WTC11 (cell line): ENCODE measurements around the gene KRT36. TPM values are rescaled to one million over a fixed set of nuclear protein-coding genes. Genes with fewer than 3 reads are reported as not detected.

Experiments used
- ATAC-seq: fragments of 200-7000 bp; cut with Tn5 transposase; 2 replicates; pipeline ENCODE4 v1.10.0; 2021; ENCODE audit warnings: mild to moderate bottlenecking, moderate library complexity
- CTCF ChIA-PET: fragments of 300-600 bp; sonication (Branson Sonifier 250); formaldehyde crosslinking; loops from one replicate; lab custom pipeline; 2021; ENCODE audit warnings: antibody characterized with exemption; lab: Charles Lee
- POLR2A ChIA-PET: fragments of 350-600 bp; sonication (Branson Sonifier 250); formaldehyde crosslinking; loops from one replicate; lab custom pipeline; 2021; ENCODE audit warnings: antibody characterized with exemption; lab: Charles Lee
- DNase-seq: peaks from one replicate; pipeline ENCODE4 v3.0.0; 2021; ENCODE audit warnings: low spot score
- H3K27ac Mint-ChIP-seq: 2 replicates; pipeline ENCODE4 v1.8.0; 2021; ENCODE audit warnings: mixed read lengths
- H3K27me3 Mint-ChIP-seq: 2 replicates; pipeline ENCODE4 v1.8.0; 2021; ENCODE audit warnings: low read depth, mild to moderate bottlenecking, moderate library complexity, mixed read lengths
- H3K36me3 Mint-ChIP-seq: 2 replicates; pipeline ENCODE4 v1.8.0; 2021; ENCODE audit warnings: mixed read lengths
- H3K4me1 Mint-ChIP-seq: 2 replicates; pipeline ENCODE4 v1.8.0; 2022; ENCODE audit warnings: mixed read lengths
- H3K4me3 Mint-ChIP-seq: 2 replicates; pipeline ENCODE4 v1.8.0; 2021; ENCODE audit warnings: mild to moderate bottlenecking, moderate library complexity, mixed read lengths
- H3K9me3 Mint-ChIP-seq: 2 replicates; pipeline ENCODE4 v1.8.0; 2021; ENCODE audit warnings: mixed read lengths
- ATF3 ChIP-seq: sonication (generic); formaldehyde crosslinking; conservative IDR thresholded peaks from 2 replicates; pipeline ENCODE4 v1.8.1; 2022; ENCODE audit warnings: mild to moderate bottlenecking, missing genetic modification reagents
- ATF6 ChIP-seq: sonication (generic); formaldehyde crosslinking; IDR thresholded peaks from 2 replicates; pipeline ENCODE4 v1.8.1; 2023; ENCODE audit warnings: mild to moderate bottlenecking, missing genetic modification reagents
- CTCF ChIP-seq: fragments of 200-600 bp; IDR thresholded peaks from 2 replicates; pipeline ENCODE4 v1.8.0; 2022; ENCODE audit warnings: antibody characterized with exemption
- E2F4 ChIP-seq: sonication (generic); formaldehyde crosslinking; IDR thresholded peaks from 2 replicates; pipeline ENCODE4 v1.8.1; 2022; ENCODE audit warnings: low read depth, mild to moderate bottlenecking, moderate library complexity, missing genetic modification reagents, borderline replicate concordance
- ERG ChIP-seq: fragments of 250-450 bp; sonication (Bioruptor Pico); IDR thresholded peaks from 2 replicates; pipeline ENCODE4 v1.8.0; 2021; ENCODE audit warnings: mild to moderate bottlenecking
- IRF1 ChIP-seq: sonication (generic); formaldehyde crosslinking; IDR thresholded peaks from 2 replicates; pipeline ENCODE4 v1.8.0; 2023; ENCODE audit warnings: missing genetic modification reagents
- JAZF1 ChIP-seq: fragments of 250-450 bp; sonication (Bioruptor Pico); IDR thresholded peaks from 2 replicates; pipeline ENCODE4 v1.9.0; 2021; ENCODE audit warnings: moderate library complexity, mild to moderate bottlenecking, inconsistent platforms
- MYBL2 ChIP-seq: sonication (generic); formaldehyde crosslinking; IDR thresholded peaks from 2 replicates; pipeline ENCODE4 v1.8.1; 2023; ENCODE audit warnings: mild to moderate bottlenecking, moderate library complexity, missing genetic modification reagents
- NFATC4 ChIP-seq: fragments of 250-450 bp; sonication (Bioruptor Pico); IDR thresholded peaks from 2 replicates; pipeline ENCODE4 v1.9.0; 2021; ENCODE audit warnings: mild to moderate bottlenecking
- NFE2L1 ChIP-seq: sonication (generic); formaldehyde crosslinking; IDR thresholded peaks from 2 replicates; pipeline ENCODE4 v1.8.1; 2023; ENCODE audit warnings: missing genetic modification reagents
- NR1H2 ChIP-seq: sonication (generic); formaldehyde crosslinking; IDR thresholded peaks from 2 replicates; pipeline ENCODE4 v1.9.0; 2021; ENCODE audit warnings: mild to moderate bottlenecking, moderate library complexity, missing genetic modification reagents
- OVOL2 ChIP-seq: fragments of 250-450 bp; sonication (Bioruptor Pico); IDR thresholded peaks from 2 replicates; pipeline ENCODE4 v1.9.0; 2021; ENCODE audit warnings: mild to moderate bottlenecking, borderline replicate concordance
- PRRX2 ChIP-seq: fragments of 250-450 bp; sonication (Bioruptor Pico); IDR thresholded peaks from 2 replicates; pipeline ENCODE4 v1.8.0; 2021; ENCODE audit warnings: mild to moderate bottlenecking
- SOX15 ChIP-seq: fragments of 250-450 bp; sonication (Bioruptor Pico); IDR thresholded peaks from 2 replicates; pipeline ENCODE4 v1.9.0; 2021; ENCODE audit warnings: mild to moderate bottlenecking
- TP53 ChIP-seq: sonication (generic); formaldehyde crosslinking; IDR thresholded peaks from 2 replicates; pipeline ENCODE4 v1.8.1; 2023; ENCODE audit warnings: mild to moderate bottlenecking, missing genetic modification reagents
- USF2 ChIP-seq: sonication (generic); formaldehyde crosslinking; IDR thresholded peaks from 2 replicates; pipeline ENCODE4 v1.8.1; 2023; ENCODE audit warnings: mild to moderate bottlenecking, missing genetic modification reagents, moderate library complexity
- ZBTB43 ChIP-seq: sonication (generic); formaldehyde crosslinking; IDR thresholded peaks from 2 replicates; pipeline ENCODE4 v1.8.1; 2023; ENCODE audit warnings: mild to moderate bottlenecking, missing genetic modification reagents
- ZNF396 ChIP-seq: fragments of 250-450 bp; sonication (Bioruptor Pico); IDR thresholded peaks from 2 replicates; pipeline ENCODE4 v1.8.0; 2021; ENCODE audit warnings: mild to moderate bottlenecking, moderate library complexity, borderline replicate concordance
- ZNF416 ChIP-seq: fragments of 250-450 bp; sonication (Bioruptor Pico); IDR thresholded peaks from 2 replicates; pipeline ENCODE4 v1.9.0; 2021; ENCODE audit warnings: mild to moderate bottlenecking, inconsistent platforms
- ZNF425 ChIP-seq: fragments of 250-450 bp; sonication (Bioruptor Pico); conservative IDR thresholded peaks from 2 replicates; pipeline ENCODE4 v1.9.0; 2021; ENCODE audit warnings: mild to moderate bottlenecking
- total RNA-seq: library from RNA; stranded (reverse); gene quantifications from 3 replicates; pipeline ENCODE4 v1.2.3, GENCODE V29; 2021

Gene KRT36
- total RNA-seq, 1 experiment from 2014 or later, result not detected

- ATAC-seq (no peak), DNase-seq (no peak)
- H3K9me3 Mint-ChIP-seq, result no peaks in the 10 kb centered on the region
- TF ChIP-seq PRRX2 (CRISPR knock-in tag) (no peak), SOX15 (no peak), ATF6 (CRISPR knock-in tag) (no peak), OVOL2 (CRISPR knock-in tag) (no peak), JAZF1 (CRISPR knock-in tag) (no peak), NFATC4 (CRISPR knock-in tag) (no peak), ERG (no peak), NFE2L1 (CRISPR knock-in tag) (no peak), ATF3 (CRISPR knock-in tag) (no peak)
- peaks cover 17% of the 10 kb centered on the region for H3K27me3 Mint-ChIP-seq
- H3K27ac Mint-ChIP-seq, result no peak overlapping the region
- no peaks in the 10 kb centered on the region for H3K4me1 Mint-ChIP-seq
- CTCF ChIA-PET, result interaction anchor here (1.1 to 10.9 kb wide), 5 partner anchors 11 to 179 kb away, joined by 3 to 160 read pairs (median 10); partner anchors contain the start of gene KRT19
- no peaks in the 10 kb centered on the region for H3K36me3 Mint-ChIP-seq
- no peak overlapping the region for H3K4me3 Mint-ChIP-seq
- POLR2A ChIA-PET, result interaction anchor here (0.6 kb wide), 1 partner anchor 1321 kb away, joined by 6 read pairs; no protein-coding TSS in a partner anchor
These were observed 5.5 kb downstream of the KRT36 start for GRCh38 chr17:41483991-41484826.

GRCh38 chr17:41483531-41483930 is 6.2 kb downstream of the KRT36 start:
- CTCF ChIA-PET, result interaction anchor here (1.1 to 10.9 kb wide), 2 partner anchors 65 to 179 kb away, joined by 3 to 160 read pairs; no protein-coding TSS in a partner anchor
- Mint-ChIP-seq H3K4me3 (no peak overlapping the region), H3K4me1 (no peaks in the 10 kb centered on the region), H3K9me3 (no peaks in the 10 kb centered on the region), H3K27me3 (peaks cover 17% of the 10 kb centered on the region), H3K36me3 (no peaks in the 10 kb centered on the region), H3K27ac (no peak overlapping the region)
- DNase-seq (no peak), ATAC-seq (no peak)
- POLR2A ChIA-PET, result no interaction called here
- TF ChIP-seq MYBL2 (CRISPR knock-in tag) (no peak), E2F4 (no peak), CTCF (no peak), TP53 (CRISPR knock-in tag) (no peak), IRF1 (CRISPR knock-in tag) (no peak), ERG (no peak), ZNF425 (CRISPR knock-in tag) (no peak), NFE2L1 (CRISPR knock-in tag) (no peak), ZNF396 (no peak), NR1H2 (CRISPR knock-in tag) (no peak), USF2 (no peak), ZNF416 (CRISPR knock-in tag) (no peak), ZBTB43 (CRISPR knock-in tag) (no peak)
